Transverse colon (tissue), 4 donors: Measurements from ENCODE around the gene IRF9. TPM values are rescaled to one million over a fixed set of nuclear protein-coding genes. Genes with fewer than 3 reads are reported as not detected.

Source experiments
- DNase-seq: peaks from one replicate; pipeline ENCODE4 v3.0.0-alpha.2; 2019
- H3K27ac ChIP-seq, 4 donors: fragments of 200-600 bp; sonication (generic); 2 replicates each; pipeline ENCODE4 v1.5.1; 2016 to 2018; ENCODE audit warnings: inconsistent platforms in 4 of 4
- H3K27me3 ChIP-seq: fragments of 200-600 bp; sonication (generic); 2 replicates; pipeline ENCODE4 v1.5.1; 2017; ENCODE audit warnings: inconsistent platforms
- H3K36me3 ChIP-seq, 4 donors: fragments of 200-600 bp; sonication (generic); 2 replicates each; pipeline ENCODE4 v1.5.1; 2017 to 2019; ENCODE audit warnings: inconsistent platforms in 4 of 4
- H3K4me1 ChIP-seq, 4 donors: fragments of 200-600 bp; sonication (generic); 2 replicates each; pipeline ENCODE4 v1.5.1; 2017 to 2020; ENCODE audit warnings: inconsistent platforms in 4 of 4
- H3K4me3 ChIP-seq, 4 donors: fragments of 200-600 bp; sonication (generic); 1 replicate in 1 of 4; 2 replicates in 3 of 4; pipeline versions ENCODE4 v1.5.1 to v1.6.1; 2017 to 2019; ENCODE audit warnings: inconsistent platforms in 4 of 4
- H3K9me3 ChIP-seq, 2 donors: fragments of 200-600 bp; sonication (generic); 2 replicates each; pipeline ENCODE4 v1.5.1; 2017 to 2019; ENCODE audit warnings: inconsistent platforms in 2 of 2
- EP300 ChIP-seq: sonication (generic); formaldehyde crosslinking; IDR thresholded peaks from one replicate; pipeline ENCODE4 v1.6.1; 2017; ENCODE audit warnings: antibody characterized with exemption, low read depth
- POLR2A ChIP-seq: fragments of 450-650 bp; IDR thresholded peaks from one replicate; pipeline ENCODE4 v1.6.1; 2016; ENCODE audit warnings: antibody characterized with exemption, mild to moderate bottlenecking, moderate library complexity
- POLR2AphosphoS5 ChIP-seq, 3 donors: sonication (generic); formaldehyde crosslinking; IDR thresholded peaks; one replicate each; pipeline ENCODE4 v1.6.1; 2016; ENCODE audit warnings: antibody characterized with exemption in 3 of 3
- whole genome bisulfite sequencing, 2 donors: methylation state at CpG; one replicate each; pipeline ENCODE4 v1.1.5; 2018; ENCODE audit warnings: low coverage in 1 of 2; 5-methylcytosine and 5-hydroxymethylcytosine counted together
- in situ Hi-C, 4 donors: fragments of 200-750 bp; cut with MboI; loops; one replicate each; pipeline versions ENCODE4 v1.15.0 to v1.15.1; 2017; ENCODE audit warnings: low sequenced_read_pairs in 3 of 4, low pct_ligation_motif_present in 1 of 4, low pct_unique_long_range_greater_than_20kb in 1 of 4
- intact Hi-C: fragments of 100-400 bp; cut with DNase I; formaldehyde crosslinking; loops from one replicate; pipeline ENCODE4 v1.15.1; 2023; ENCODE audit warnings: low total_unique reads
- total RNA-seq, 4 donors: library from RNA; depleted of rRNA; stranded (reverse); fragments of >200 nt; gene quantifications; one replicate each; pipeline ENCODE4 v1.1.0, GENCODE V29; 2016
- TF ChIP-seq, protein P1 (sequence below), 5 experiments: fragments of 200-600 bp in 3 of 5; fragments of 450-650 bp in 2 of 5; sonication (generic) in 3 of 5; IDR thresholded peaks; 1 replicate in 2 of 5; 2 replicates in 3 of 5; pipeline ENCODE4 v1.5.1; 2016 to 2017; ENCODE audit warnings: antibody characterized with exemption in 5 of 5, inconsistent platforms in 3 of 5, mild to moderate bottlenecking in 2 of 5, moderate library complexity in 1 of 5

IRF9 gene
- total RNA-seq, 4 donors from 2014 or later = 44.2 to 81.9 (median 52.4) TPM

DNA sequence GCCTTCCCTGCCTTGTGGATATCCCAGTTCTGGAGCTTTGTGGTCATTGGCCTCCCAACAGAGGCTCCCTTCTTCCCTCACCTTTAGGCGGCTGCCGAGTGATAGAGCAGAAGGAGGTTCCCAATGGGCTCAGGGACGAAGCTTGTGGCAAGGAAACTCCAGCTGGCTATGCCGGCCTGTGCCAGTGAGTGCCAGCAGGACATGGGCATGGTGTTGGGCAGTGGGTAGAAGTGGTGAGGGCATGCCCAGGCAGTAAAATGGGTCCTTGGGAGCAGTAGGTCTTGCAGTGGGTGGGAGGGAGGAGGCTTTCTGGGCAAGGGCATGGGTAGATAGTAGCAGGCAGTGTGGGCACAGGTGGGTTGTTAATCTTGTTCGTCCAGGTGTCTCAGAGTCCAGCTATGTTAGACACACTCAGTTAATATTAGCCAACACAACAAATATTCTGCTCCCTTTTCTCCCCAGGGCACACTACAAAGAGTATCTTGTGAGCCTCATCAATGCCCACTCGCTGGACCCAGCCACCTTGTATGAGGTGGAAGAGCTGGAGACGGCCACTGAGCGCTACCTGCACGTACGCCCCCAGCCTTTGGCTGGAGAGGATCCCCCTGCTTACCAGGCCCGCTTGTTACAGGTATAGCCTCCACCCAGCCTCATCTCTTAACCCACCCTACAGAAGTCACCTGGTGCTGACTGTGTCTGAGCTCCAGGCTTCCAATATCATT lies 1.1 kb upstream of the IRF9 start:
- WGBS, 2 donors = 90 to 100% methylated on average over 1 to 11 of the region's 11 CpGs
- peaks cover 22 to 32% (median 24%) of the 10 kb centered on the region in 4 donors for H3K4me1 ChIP-seq
- peaks cover 0 to 60% (median 26%) of the 10 kb centered on the region in 4 donors for H3K36me3 ChIP-seq
- peak overlapping the region; percentile 91 to 95 (median 94) for H3K27ac ChIP-seq
- DNase-seq = no peak
- no peaks in the 10 kb centered on the region for H3K9me3 ChIP-seq
- no peak for TF ChIP-seq POLR2AphosphoS5 (IDR thresholded peaks at IDR 0.05)
- TF ChIP-seq POLR2A = no peak
- TF ChIP-seq, protein P1, sequence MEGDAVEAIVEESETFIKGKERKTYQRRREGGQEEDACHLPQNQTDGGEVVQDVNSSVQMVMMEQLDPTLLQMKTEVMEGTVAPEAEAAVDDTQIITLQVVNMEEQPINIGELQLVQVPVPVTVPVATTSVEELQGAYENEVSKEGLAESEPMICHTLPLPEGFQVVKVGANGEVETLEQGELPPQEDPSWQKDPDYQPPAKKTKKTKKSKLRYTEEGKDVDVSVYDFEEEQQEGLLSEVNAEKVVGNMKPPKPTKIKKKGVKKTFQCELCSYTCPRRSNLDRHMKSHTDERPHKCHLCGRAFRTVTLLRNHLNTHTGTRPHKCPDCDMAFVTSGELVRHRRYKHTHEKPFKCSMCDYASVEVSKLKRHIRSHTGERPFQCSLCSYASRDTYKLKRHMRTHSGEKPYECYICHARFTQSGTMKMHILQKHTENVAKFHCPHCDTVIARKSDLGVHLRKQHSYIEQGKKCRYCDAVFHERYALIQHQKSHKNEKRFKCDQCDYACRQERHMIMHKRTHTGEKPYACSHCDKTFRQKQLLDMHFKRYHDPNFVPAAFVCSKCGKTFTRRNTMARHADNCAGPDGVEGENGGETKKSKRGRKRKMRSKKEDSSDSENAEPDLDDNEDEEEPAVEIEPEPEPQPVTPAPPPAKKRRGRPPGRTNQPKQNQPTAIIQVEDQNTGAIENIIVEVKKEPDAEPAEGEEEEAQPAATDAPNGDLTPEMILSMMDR (IDR thresholded peaks at IDR 0.05) = no peak
- TF ChIP-seq EP300 = no peak
- H3K4me3 ChIP-seq = no peak overlapping the region
- in situ Hi-C loops = no loop called here
- H3K27me3 ChIP-seq = no peaks in the 10 kb centered on the region
- intact Hi-C loops = loop anchor here (10.0 kb wide), 1 partner anchor 55 kb away; no protein-coding TSS in a partner anchor

DNA sequence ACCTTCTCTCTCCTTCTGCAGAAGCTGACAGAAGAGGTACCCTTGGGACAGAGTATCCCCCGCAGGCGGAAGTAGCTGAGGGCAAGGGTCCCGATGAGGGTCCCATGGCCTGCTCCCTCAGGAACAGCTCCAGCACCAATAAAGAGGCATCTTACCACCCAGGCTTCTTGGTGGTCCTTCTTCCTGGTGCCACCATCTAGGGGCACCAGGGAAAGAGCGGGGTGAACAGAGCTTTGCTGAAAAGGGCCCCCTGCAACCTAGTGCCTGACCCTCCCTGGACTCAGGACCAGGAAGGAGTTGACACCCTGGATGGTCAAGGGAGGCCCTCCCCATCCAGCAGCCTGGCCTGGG lies 591 bp upstream of the IRF9 start:
- H3K4me1 ChIP-seq = peaks cover 22 to 32% (median 24%) of the 10 kb centered on the region in 4 donors
- peaks cover 0 to 58% (median 24%) of the 10 kb centered on the region in 4 donors for H3K36me3 ChIP-seq
- WGBS, 2 donors = 99% methylated on average over 4 of the region's 4 CpGs; no CpG with 5 or more reads in 1 of the 2 donors
- intact Hi-C loops = no loop called here
- H3K27ac ChIP-seq = peak overlapping the region; percentile 91 to 95 (median 94)
- H3K27me3 ChIP-seq = no peaks in the 10 kb centered on the region
- no peak for TF ChIP-seq EP300
- TF ChIP-seq, protein P1 (IDR thresholded peaks at IDR 0.05) = no peak
- no peak for TF ChIP-seq POLR2A
- no peak for TF ChIP-seq POLR2AphosphoS5 (IDR thresholded peaks at IDR 0.05)
- in situ Hi-C loops = no loop called here
- no peaks in the 10 kb centered on the region for H3K9me3 ChIP-seq
- no peak for DNase-seq
- no peak overlapping the region for H3K4me3 ChIP-seq

DNA sequence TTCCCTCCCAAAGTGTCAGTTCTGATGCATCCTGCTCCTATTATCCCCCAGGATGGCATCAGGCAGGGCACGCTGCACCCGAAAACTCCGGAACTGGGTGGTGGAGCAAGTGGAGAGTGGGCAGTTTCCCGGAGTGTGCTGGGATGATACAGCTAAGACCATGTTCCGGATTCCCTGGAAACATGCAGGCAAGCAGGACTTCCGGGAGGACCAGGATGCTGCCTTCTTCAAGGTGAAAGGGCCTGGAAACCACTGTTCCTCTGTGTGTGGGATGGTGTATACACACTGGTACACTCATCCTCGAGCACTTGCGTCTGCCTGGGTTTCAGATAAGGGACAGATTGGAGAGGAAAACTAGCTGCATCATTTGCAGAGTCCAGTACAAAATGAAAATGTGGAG lies 1.0 kb downstream of the IRF9 start:
- no peak for TF ChIP-seq POLR2A
- TF ChIP-seq, protein P1 (IDR thresholded peaks at IDR 0.05) = no peak
- TF ChIP-seq POLR2AphosphoS5 (IDR thresholded peaks at IDR 0.05) = no peak
- no peak for TF ChIP-seq EP300

DNA sequence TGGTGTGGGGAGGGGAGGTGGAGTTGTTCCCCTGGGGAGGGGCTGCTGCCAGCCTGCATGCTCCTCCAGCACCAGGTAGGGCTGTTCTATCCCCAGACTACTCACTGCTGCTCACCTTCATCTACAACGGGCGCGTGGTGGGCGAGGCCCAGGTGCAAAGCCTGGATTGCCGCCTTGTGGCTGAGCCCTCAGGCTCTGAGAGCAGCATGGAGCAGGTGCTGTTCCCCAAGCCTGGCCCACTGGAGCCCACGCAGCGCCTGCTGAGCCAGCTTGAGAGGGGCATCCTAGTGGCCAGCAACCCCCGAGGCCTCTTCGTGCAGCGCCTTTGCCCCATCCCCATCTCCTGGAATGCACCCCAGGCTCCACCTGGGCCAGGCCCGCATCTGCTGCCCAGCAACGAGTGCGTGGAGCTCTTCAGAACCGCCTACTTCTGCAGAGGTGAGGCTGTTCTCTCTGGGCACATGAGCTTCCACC lies 3.5 kb downstream of the IRF9 start:
- in situ Hi-C loops = no loop called here
- Histone ChIP-seq H3K27me3 (no peaks in the 10 kb centered on the region), H3K36me3 (peaks cover 0 to 50% (median 15%) of the 10 kb centered on the region in 4 donors), H3K9me3 (no peaks in the 10 kb centered on the region), H3K4me3 (no peak overlapping the region), H3K4me1 (peaks cover 22 to 32% (median 24%) of the 10 kb centered on the region in 4 donors), H3K27ac (no peak overlapping the region)
- TF ChIP-seq EP300 = no peak
- TF ChIP-seq, protein P1 (IDR thresholded peaks at IDR 0.05) = no peak
- no peak for TF ChIP-seq POLR2A
- TF ChIP-seq POLR2AphosphoS5 (IDR thresholded peaks at IDR 0.05) = no peak
- no peak for DNase-seq
- WGBS, 2 donors = 89% methylated on average over 14 of the region's 14 CpGs; no CpG with 5 or more reads in 1 of the 2 donors
- intact Hi-C loops = no loop called here

More for the DNA sequence above, 1.0 kb downstream of the IRF9 start:
- no peaks in the 10 kb centered on the region for H3K27me3 ChIP-seq
- H3K4me1 ChIP-seq = peaks cover 22 to 32% (median 24%) of the 10 kb centered on the region in 4 donors
- intact Hi-C loops = no loop called here
- peaks cover 0 to 58% (median 21%) of the 10 kb centered on the region in 4 donors for H3K36me3 ChIP-seq
- H3K4me3 ChIP-seq = peak overlapping the region; percentile 36 to 78 (median 64)
- peak overlapping the region; percentile 91 to 95 (median 94) for H3K27ac ChIP-seq
- WGBS, 2 donors = 39 to 50% methylated on average over 2 to 8 of the region's 8 CpGs
- no peak for DNase-seq
- no peaks in the 10 kb centered on the region for H3K9me3 ChIP-seq
- in situ Hi-C loops = no loop called here
